OCI-LY7 (cell line): ENCODE data around the gene C14orf93.

Experiments
- CTCF ChIP-seq: fragments of 200-600 bp; sonication (generic); conservative IDR thresholded peaks from 2 replicates; pipeline ENCODE4 v1.5.1; 2014; ENCODE audit warnings: mild to moderate bottlenecking, antibody characterized with exemption, low read length, moderate library complexity, mixed read lengths
- EZH2phosphoT487 ChIP-seq: fragments of 200-600 bp; sonication (generic); IDR thresholded peaks from 2 replicates; pipeline ENCODE4 v1.6.1; 2018; ENCODE audit warnings: low read depth, borderline replicate concordance, mild to moderate bottlenecking, mixed run types, antibody characterized with exemption, low read length, moderate library complexity, mixed read lengths

GRCh38 chr14:23006544-23007419, 3.2 kb downstream of the C14orf93 start:
- TF ChIP-seq CTCF (peak; percentile 47), EZH2phosphoT487 (no peak)
